Stimulated activated CD8-positive, alpha-beta memory T cell treated with anti-CD3 and anti-CD28 coated beads, Interleukin-15, amount 100 ng/mL, for 48 hours (primary cell): ENCODE measurements around the gene IL6.
"Not testable (repeated sequence)": the region's sequence is repeated elsewhere in the genome, so short reads cannot be mapped to it uniquely, and the experiment has no call there.

Experiments used
- DNase-seq, 2 donors: peaks; one replicate each; pipeline ENCODE4 v3.0.0-alpha.2; 2020; ENCODE audit warnings: low read depth in 2 of 2

IL6 gene

GRCh38 chr7:22726907-22727713 lies at the start of gene IL6:
Gene IL6, plus strand, starts transcription at chr7:22727200. Its CDS starts 63 bp downstream, at chr7:22727263.
- DNase-seq, result no peak

DNA sequence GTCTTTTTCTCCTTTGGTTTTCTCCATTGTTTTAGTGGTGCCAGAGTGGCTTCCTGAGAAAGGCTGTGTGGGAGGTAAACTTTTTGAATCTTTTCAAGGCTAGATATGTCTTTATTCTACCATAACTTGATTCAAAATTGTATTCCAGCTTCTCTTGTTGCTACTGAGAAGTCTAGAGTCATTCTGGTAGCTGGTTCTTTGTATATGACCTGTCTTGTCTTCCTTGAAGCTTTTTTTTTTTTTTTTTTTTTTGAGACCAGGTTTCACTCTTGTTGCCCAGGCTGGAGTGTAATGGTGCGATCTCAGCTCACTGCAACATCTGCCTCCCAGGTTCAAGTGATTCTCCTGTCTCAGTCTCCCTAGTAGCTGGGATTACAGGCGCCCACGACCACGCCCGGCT lies 49.7 kb upstream of the IL6 start:
- not testable (repeated sequence) for DNase-seq

DNA sequence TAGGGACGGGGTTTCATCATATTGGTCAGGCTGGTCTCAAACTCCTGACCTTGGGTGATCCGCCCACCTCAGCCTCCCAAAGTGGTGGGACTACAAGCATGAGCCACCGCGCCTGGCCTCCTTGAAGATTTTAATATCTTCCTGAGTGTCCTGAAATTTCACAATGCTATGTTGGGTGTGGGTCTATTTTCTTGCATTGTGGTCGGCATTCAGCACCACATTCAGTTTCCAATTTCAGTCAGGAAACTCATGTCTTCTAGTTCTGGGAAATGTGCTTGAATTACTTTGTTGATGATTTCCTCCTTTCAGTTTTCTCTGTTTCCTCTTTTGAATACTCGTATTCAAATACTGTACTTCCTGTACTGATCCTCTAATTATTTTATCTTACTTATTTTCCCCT lies 49.3 kb upstream of the IL6 start:
- DNase-seq, result no peak

DNA sequence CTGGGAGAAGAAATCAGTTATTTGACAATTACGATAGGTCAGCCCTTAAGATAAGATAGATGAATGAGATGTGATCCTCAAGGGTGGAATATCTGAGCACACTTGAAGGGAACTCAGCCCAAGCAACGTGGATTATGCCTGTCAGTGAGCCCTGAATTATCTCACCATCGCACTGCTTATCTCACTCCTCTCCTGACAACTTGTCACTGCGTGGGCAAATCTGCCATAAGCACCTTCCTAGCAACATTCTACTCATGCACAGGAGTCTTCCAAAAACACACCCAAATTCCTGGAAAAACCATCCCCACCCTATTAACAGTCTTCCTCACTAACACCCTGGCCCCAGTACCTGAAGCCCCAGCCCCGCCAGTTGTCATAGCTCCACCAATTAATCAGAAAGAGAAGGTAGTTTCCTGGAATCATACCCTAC lies 46.5 kb upstream of the IL6 start:
- DNase-seq, result no peak

DNA sequence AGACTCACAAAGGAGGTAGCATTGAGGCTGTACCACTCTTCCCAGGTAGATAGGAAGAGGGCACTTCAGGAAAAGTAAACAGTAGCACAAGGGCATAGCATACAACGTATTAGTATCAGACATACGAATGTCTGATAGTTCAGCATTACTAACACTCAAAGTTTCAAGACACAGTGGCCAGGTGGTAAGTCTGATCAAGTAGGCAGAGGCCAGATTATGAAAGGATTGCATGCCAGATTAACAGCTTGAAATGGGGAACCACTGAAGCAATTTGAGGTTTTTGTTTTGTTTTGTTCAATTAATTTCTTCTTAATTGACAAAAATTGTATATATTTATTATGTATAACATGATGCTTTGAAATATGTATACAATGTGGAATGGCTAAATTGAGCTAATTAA lies 45.7 kb upstream of the IL6 start:
- DNase-seq, result no peak

GRCh38 chr7:22681852-22682657 lies 44.9 kb upstream of the IL6 start:
- no peak for DNase-seq

DNA sequence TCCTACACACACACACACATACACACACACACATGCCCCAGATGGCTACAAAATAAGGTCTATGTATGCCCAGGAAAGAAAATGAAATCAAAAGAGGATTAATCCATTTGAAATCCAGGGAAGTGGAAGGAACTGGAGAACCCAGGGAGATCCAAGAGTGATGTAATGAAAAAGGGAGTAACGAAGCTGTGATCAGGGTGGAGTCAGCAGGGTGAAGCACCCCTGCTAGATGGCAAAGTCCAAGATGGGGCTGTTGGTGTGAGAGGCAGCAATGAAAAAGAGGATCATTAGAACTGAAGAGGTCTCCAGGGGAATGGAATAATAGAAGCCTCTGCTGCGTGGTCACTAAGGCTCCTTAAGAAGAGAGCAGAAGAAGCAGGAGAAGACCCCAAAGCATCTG lies 43.6 kb upstream of the IL6 start:
- no peak for DNase-seq

- no peak for DNase-seq
Measured at GRCh38 chr7:22686620-22687019, 40.4 kb upstream of the IL6 start.

GRCh38 chr7:22688084-22688483 lies 38.9 kb upstream of the IL6 start:
- no peak for DNase-seq

- DNase-seq, result not testable (repeated sequence)
Measured at GRCh38 chr7:22688934-22689333, 38.1 kb upstream of the IL6 start.

- no peak for DNase-seq
Measured at GRCh38 chr7:22694597-22695207, 32.3 kb upstream of the IL6 start.

DNA sequence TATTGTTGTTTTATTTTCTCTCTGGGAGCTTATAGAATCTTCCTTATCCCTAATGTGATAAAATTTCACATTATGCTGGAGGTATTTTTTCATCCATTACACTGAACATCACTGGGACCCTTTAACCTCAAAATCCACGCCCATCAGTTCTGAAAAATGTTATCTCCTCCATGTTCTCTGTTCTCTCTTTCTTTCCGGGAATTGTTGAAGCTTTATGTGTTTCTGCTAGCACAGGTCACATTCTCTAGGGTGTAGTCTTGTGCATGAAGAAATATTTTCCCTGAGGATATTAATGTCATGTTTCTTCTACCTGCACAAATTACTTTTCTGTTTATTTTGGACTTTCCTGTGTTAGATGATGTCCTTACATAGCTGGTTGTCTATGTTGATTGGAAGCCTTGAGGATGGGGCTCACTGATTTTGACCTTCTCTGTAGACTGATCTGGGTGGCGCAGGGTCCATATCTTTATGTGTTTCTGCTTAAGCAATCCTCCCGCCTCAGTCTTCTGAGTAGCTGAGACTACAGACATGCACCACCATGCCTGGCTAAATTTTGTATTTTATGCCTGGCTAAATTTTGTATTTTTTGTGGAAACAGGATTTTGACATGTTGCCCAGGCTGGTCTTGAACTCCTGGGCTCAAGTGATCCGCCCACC lies 31.4 kb upstream of the IL6 start:
- DNase-seq, result no peak

- no peak for DNase-seq
Measured at GRCh38 chr7:22696541-22697228, 30.3 kb upstream of the IL6 start.

- no peak for DNase-seq
Measured at GRCh38 chr7:22697322-22697859, 29.6 kb upstream of the IL6 start.

DNA sequence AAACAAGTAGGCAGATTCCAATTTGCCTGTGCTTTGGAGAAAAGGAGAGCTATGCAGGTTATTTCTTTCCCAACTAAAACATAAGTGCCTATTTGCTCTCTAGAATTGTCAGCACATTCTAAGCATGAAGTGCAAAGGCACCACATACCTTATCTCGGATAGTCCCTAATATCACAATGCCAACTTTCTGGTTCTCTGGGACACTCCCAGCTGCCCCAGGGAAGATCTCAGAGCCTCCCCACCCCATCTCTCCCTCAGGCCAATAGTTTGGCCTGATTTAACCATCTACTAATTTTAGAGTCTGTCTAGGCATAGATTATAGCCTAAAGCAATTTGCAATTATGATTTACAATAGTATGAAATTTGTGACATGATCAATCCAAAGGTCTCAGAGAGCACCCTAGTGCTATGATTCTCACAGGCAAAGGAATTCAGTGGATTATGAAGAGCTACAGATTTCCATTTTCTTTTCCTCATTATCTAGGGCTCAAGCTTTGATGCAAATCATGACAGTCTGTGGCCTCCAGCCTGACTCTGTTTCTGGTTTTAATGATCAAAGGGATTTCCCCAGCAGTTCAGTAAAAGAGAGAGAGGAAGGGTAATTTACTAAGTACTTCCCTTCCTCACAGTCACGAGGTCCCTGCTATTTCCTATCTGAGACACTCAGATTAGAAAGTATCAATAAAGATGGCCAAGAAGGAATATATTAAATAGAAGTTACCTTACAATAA lies 29.0 kb upstream of the IL6 start:
- no peak for DNase-seq

GRCh38 chr7:22698767-22699166 lies 28.2 kb upstream of the IL6 start:
- DNase-seq, result no peak

DNA sequence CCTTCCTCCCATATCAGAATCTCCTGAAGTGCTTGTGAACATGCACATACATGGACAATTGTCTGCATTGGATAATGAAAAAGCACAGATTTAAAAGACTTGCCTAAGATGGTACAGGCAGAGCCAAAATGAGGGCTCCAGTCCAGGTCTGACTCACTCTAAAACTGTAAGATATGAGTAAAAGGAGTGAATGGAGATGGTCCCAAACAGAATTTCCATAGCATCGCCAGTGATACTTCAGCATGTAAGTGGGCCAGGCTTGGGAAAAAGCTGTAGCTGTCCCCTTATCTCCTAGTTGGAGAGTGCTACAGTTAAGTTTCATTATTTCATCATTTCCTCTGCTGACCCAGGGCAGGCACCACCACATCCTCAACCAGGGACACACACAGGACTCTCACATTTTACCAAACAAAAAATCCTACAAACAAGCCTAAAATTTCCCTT lies 26.4 kb upstream of the IL6 start:
- DNase-seq, result no peak

DNA sequence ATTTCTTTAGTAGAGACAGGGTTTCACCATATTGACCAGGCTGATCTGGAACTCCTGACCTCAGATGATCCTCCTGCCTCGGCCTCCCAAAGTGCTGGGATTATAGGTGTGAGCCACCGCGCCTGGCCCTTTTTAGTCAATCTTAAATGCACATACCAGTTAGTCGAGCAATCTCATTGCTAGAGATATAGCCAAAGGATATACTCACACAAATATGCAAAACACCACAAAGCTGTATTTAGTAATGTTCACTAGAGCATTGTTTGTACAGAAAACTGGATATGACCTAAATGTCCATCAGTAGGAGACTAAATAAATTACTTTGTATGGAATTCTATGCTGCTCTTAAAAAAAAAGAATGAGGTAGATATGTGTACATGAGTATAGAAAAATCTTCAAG lies 24.5 kb upstream of the IL6 start:
- no peak for DNase-seq

- DNase-seq, result not testable (repeated sequence)
Measured at GRCh38 chr7:22703107-22703855, 23.7 kb upstream of the IL6 start.
